Activated CD4-positive, alpha-beta T cell treated with anti-CD3 and anti-CD28 coated beads for 4 hours (primary cell): Measurements from ENCODE around the gene FRMPD2.
"Not testable (repeated sequence)": the region's sequence is repeated elsewhere in the genome, so short reads cannot be mapped to it uniquely, and the experiment has no call there.

Source experiments
- DNase-seq, 2 donors: peaks; one replicate each; pipeline ENCODE4 v3.0.0-alpha.2; 2020

The FRMPD2 gene

GRCh38 chr10:48251525-48252353 is 22.8 kb downstream of the FRMPD2 start:
- no peak for DNase-seq

GRCh38 chr10:48251152-48251524 is 23.4 kb downstream of the FRMPD2 start:
- DNase-seq, result no peak

- no peak for DNase-seq
Observed at GRCh38 chr10:48249763-48250351, 24.6 kb downstream of the FRMPD2 start.

GRCh38 chr10:48249004-48249762 is 25.3 kb downstream of the FRMPD2 start:
- DNase-seq, result no peak

GRCh38 chr10:48248462-48248861 is 26.0 kb downstream of the FRMPD2 start:
- no peak for DNase-seq

GRCh38 chr10:48247680-48248079 is 26.8 kb downstream of the FRMPD2 start:
- DNase-seq, result no peak

- no peak for DNase-seq
Observed at GRCh38 chr10:48246501-48246900, 28.0 kb downstream of the FRMPD2 start.

GRCh38 chr10:48245977-48246376 is 28.5 kb downstream of the FRMPD2 start:
- no peak for DNase-seq

GRCh38 chr10:48243921-48244320 is 30.6 kb downstream of the FRMPD2 start:
- DNase-seq, result not testable (repeated sequence)

GRCh38 chr10:48243487-48243886 is 31.0 kb downstream of the FRMPD2 start:
- no peak for DNase-seq

- no peak for DNase-seq
Observed at GRCh38 chr10:48242171-48242904, 32.2 kb downstream of the FRMPD2 start.

GRCh38 chr10:48241332-48241731 is 33.2 kb downstream of the FRMPD2 start:
- no peak for DNase-seq

GRCh38 chr10:48240196-48240595 is 34.3 kb downstream of the FRMPD2 start:
- DNase-seq, result no peak

GRCh38 chr10:48239618-48240017 is 34.9 kb downstream of the FRMPD2 start:
- DNase-seq, result no peak

- no peak for DNase-seq
Observed at GRCh38 chr10:48238826-48239520, 35.5 kb downstream of the FRMPD2 start.

- DNase-seq, result no peak
Observed at GRCh38 chr10:48237259-48238250, 36.9 kb downstream of the FRMPD2 start.

GRCh38 chr10:48236199-48236621 is 38.3 kb downstream of the FRMPD2 start:
- no peak for DNase-seq

GRCh38 chr10:48235501-48235900 is 39.0 kb downstream of the FRMPD2 start:
- no peak for DNase-seq

- DNase-seq, result no peak
Observed at GRCh38 chr10:48234787-48235186, 39.7 kb downstream of the FRMPD2 start.

- DNase-seq, result no peak
Observed at GRCh38 chr10:48234295-48234694, 40.2 kb downstream of the FRMPD2 start.

GRCh38 chr10:48233559-48234005 is 40.9 kb downstream of the FRMPD2 start:
- no peak for DNase-seq
